ENCODE data around the gene SMARCA5.

GRCh38 chr4:143515905-143516304 lies 2.4 kb downstream of the SMARCA5 start:
- TF ChIP-seq CTCF (IDR thresholded peaks at IDR 0.05; ENCODE audit: low read depth, low read length, missing input control) (no peak), GABPA (IDR thresholded peaks at IDR 0.05 in 1 of 2, conservative IDR thresholded peaks at IDR 0.05 in 1 of 2) (no peak), JUND (IDR thresholded peaks at IDR 0.05) (no peak), RAD21 (IDR thresholded peaks at IDR 0.05) (no peak), MAX (IDR thresholded peaks at IDR 0.05) (no peak), YY1 (IDR thresholded peaks at IDR 0.05) (no peak), FOXA2 (IDR thresholded peaks at IDR 0.05) (no peak), ZBTB33 (IDR thresholded peaks at IDR 0.05) (no peak), ATF3 (IDR thresholded peaks at IDR 0.05) (no peak)

All from liver (tissue), 3 donors.